ENCODE measurements around the gene SH3BP2.

GRCh38 chr4:2768124-2768523 lies 24.8 kb upstream of the SH3BP2 start:
- TF ChIP-seq CTCF (IDR thresholded peaks at IDR 0.05) (no peak), POLR2AphosphoS5 (IDR thresholded peaks at IDR 0.05) (no peak), POLR2A (IDR thresholded peaks at IDR 0.05) (no peak)

Measured in sigmoid colon (tissue), 4 donors.